ENCODE measurements around the gene PAX4. TPM values are rescaled to one million over a fixed set of nuclear protein-coding genes. Genes with fewer than 3 reads are reported as not detected.

Gene PAX4
- total and polyA plus RNA-seq, 9 of the 15 experiments (the other 6 are each of a cell fraction or from before 2014, with no cell fraction given): not detected

GRCh38 chr7:127588697-127589482 is 29.1 kb downstream of the PAX4 start (continued):
- TF ChIP-seq CREBBP (IDR thresholded peaks at IDR 0.05; ENCODE audit: low read depth, low read length): no peak
- no peak for TF ChIP-seq FOXA1 (IDR thresholded peaks at IDR 0.05; ENCODE audit: borderline replicate concordance)
- no peak for TF ChIP-seq ZNF146 (CRISPR knock-in tag; IDR thresholded peaks at IDR 0.05; ENCODE audit: unreplicated experiment)
- TF ChIP-seq NRF1 (conservative IDR thresholded peaks at IDR 0.05 in 1 of 2, IDR thresholded peaks at IDR 0.05 in 1 of 2): peak in 1 of 2 experiments; percentile 41; a peak in 1 of 4 replicates
- TF ChIP-seq LEF1 (IDR thresholded peaks at IDR 0.05): no peak
- TF ChIP-seq CC2D1A (IDR thresholded peaks at IDR 0.05): peak; percentile 63; the same call in 1 of the 2 replicates
- TF ChIP-seq, protein P1, sequence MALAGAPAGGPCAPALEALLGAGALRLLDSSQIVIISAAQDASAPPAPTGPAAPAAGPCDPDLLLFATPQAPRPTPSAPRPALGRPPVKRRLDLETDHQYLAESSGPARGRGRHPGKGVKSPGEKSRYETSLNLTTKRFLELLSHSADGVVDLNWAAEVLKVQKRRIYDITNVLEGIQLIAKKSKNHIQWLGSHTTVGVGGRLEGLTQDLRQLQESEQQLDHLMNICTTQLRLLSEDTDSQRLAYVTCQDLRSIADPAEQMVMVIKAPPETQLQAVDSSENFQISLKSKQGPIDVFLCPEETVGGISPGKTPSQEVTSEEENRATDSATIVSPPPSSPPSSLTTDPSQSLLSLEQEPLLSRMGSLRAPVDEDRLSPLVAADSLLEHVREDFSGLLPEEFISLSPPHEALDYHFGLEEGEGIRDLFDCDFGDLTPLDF (CRISPR knock-in tag; IDR thresholded peaks at IDR 0.05): peak; percentile 82; the same call in 1 of the 2 replicates
- no peak for TF ChIP-seq ZC3H8 (IDR thresholded peaks at IDR 0.05)
- no peak for TF ChIP-seq ZNF384 (IDR thresholded peaks at IDR 0.05; ENCODE audit: low read depth, low read length)
- TF ChIP-seq, protein P2, sequence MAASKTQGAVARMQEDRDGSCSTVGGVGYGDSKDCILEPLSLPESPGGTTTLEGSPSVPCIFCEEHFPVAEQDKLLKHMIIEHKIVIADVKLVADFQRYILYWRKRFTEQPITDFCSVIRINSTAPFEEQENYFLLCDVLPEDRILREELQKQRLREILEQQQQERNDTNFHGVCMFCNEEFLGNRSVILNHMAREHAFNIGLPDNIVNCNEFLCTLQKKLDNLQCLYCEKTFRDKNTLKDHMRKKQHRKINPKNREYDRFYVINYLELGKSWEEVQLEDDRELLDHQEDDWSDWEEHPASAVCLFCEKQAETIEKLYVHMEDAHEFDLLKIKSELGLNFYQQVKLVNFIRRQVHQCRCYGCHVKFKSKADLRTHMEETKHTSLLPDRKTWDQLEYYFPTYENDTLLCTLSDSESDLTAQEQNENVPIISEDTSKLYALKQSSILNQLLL (CRISPR knock-in tag; IDR thresholded peaks at IDR 0.05; ENCODE audit: borderline replicate concordance): no peak
- 0 out of 4 replicates have a peak, but pooled peaks of 1 of the 2 experiments have one; percentile 4 for TF ChIP-seq ZNF639 (CRISPR knock-in tag; conservative IDR thresholded peaks at IDR 0.05 in 1 of 2, IDR thresholded peaks at IDR 0.05 in 1 of 2)
- no peak; the same call in 1 of the 2 replicates for TF ChIP-seq ZBTB7A (IDR thresholded peaks at IDR 0.05; ENCODE audit: borderline replicate concordance, control insufficient read depth, low read depth, low read length)
- TF ChIP-seq ZNF449 (CRISPR knock-in tag; IDR thresholded peaks at IDR 0.05): no peak
- TF ChIP-seq, protein P3, sequence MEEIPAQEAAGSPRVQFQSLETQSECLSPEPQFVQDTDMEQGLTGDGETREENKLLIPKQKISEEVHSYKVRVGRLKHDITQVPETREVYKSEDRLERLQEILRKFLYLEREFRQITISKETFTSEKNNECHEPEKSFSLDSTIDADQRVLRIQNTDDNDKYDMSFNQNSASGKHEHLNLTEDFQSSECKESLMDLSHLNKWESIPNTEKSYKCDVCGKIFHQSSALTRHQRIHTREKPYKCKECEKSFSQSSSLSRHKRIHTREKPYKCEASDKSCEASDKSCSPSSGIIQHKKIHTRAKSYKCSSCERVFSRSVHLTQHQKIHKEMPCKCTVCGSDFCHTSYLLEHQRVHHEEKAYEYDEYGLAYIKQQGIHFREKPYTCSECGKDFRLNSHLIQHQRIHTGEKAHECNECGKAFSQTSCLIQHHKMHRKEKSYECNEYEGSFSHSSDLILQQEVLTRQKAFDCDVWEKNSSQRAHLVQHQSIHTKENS (CRISPR knock-in tag; IDR thresholded peaks at IDR 0.05): no peak
- peak; percentile 54; the same call in 1 of the 2 replicates for TF ChIP-seq CREB1 (IDR thresholded peaks at IDR 0.05)
- TF ChIP-seq CREB1 (CRISPR knock-in tag; IDR thresholded peaks at IDR 0.05): no peak
- no peak for TF ChIP-seq POU5F1 (IDR thresholded peaks at IDR 0.05; ENCODE audit: borderline replicate concordance, low read depth, low read length, partially characterized antibody)
- no peak for TF ChIP-seq ZNF24 (IDR thresholded peaks at IDR 0.05)
- no peak for TF ChIP-seq JUN (IDR thresholded peaks at IDR 0.05; ENCODE audit: borderline replicate concordance, low read depth, low read length)
- TF ChIP-seq JUN (CRISPR knock-in tag; IDR thresholded peaks at IDR 0.05; ENCODE audit: borderline replicate concordance): no peak
- TF ChIP-seq ZNF445 (CRISPR knock-in tag; IDR thresholded peaks at IDR 0.05; ENCODE audit: low read depth): no peak

Measured in K562 (cell line).